ENCODE measurements around the gene RIC1. TPM values are rescaled to one million over a fixed set of nuclear protein-coding genes. Genes with fewer than 3 reads are reported as not detected.

Gene RIC1
- total and polyA plus RNA-seq, 9 of the 15 experiments (the other 6 are each of a cell fraction or from before 2014, with no cell fraction given), result 3.2 to 25.8 (median 15.0) TPM

DNA sequence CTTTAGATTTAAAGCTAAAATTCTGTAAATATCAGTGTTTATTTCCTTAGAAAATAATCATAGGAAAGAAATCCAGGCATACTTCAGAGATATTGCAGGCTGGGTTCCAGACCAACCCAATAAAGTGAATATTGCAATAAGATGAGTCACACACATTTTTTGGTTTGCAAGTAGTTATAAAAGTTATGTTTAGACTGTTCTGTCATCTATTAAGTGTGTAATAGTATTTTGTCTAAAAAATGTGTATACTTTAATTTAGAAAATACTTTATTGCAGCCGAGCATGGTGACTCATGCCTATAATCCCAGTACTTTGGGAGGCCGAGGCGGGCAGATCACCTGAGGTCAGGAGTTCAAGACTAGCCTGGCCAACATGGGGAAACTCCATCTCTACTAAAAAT, 6.9 kb upstream of the RIC1 start:
- no peak overlapping the region for H3K4me3 ChIP-seq
- no peak for TF ChIP-seq CHD2 (IDR thresholded peaks at IDR 0.05; ENCODE audit: low read depth, low read length)
- no peak for TF ChIP-seq BRD4 (IDR thresholded peaks at IDR 0.05)
- no peak for TF ChIP-seq ZEB2 (IDR thresholded peaks at IDR 0.05)
- TF ChIP-seq KDM5B (IDR thresholded peaks at IDR 0.05; ENCODE audit: insufficient replicate concordance, low read depth, low read length), result no peak
- TF ChIP-seq CTBP1 (IDR thresholded peaks at IDR 0.05; ENCODE audit: borderline replicate concordance), result no peak
- TF ChIP-seq ZNF785 (CRISPR knock-in tag; IDR thresholded peaks at IDR 0.05), result no peak
- TF ChIP-seq SIRT6 (IDR thresholded peaks at IDR 0.05; ENCODE audit: low read depth, low read length), result no peak
- TF ChIP-seq TAF15 (IDR thresholded peaks at IDR 0.05; ENCODE audit: low read depth, low read length), result no peak
- TF ChIP-seq BHLHE40 (IDR thresholded peaks at IDR 0.05; ENCODE audit: low read length), result no peak
- no peak for TF ChIP-seq NCOA4 (IDR thresholded peaks at IDR 0.05; ENCODE audit: partially characterized antibody)
- TF ChIP-seq KLF1 (tag; IDR thresholded peaks at IDR 0.05), result no peak
- no peak for TF ChIP-seq RBBP5 (IDR thresholded peaks at IDR 0.05; ENCODE audit: borderline replicate concordance, insufficient read depth, low read length, poor library complexity, severe bottlenecking)
- TF ChIP-seq ZNF507 (tag; conservative IDR thresholded peaks at IDR 0.05), result no peak
- no peak for TF ChIP-seq TFE3 (CRISPR knock-in tag; IDR thresholded peaks at IDR 0.05)
- TF ChIP-seq ZNF347 (CRISPR knock-in tag; IDR thresholded peaks at IDR 0.05; ENCODE audit: low read depth), result no peak
- TF ChIP-seq MEF2A (IDR thresholded peaks at IDR 0.05; ENCODE audit: control insufficient read depth, low read depth, low read length), result no peak
- TF ChIP-seq, protein P1, sequence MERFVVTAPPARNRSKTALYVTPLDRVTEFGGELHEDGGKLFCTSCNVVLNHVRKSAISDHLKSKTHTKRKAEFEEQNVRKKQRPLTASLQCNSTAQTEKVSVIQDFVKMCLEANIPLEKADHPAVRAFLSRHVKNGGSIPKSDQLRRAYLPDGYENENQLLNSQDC (CRISPR knock-in tag; IDR thresholded peaks at IDR 0.05), result no peak
- TF ChIP-seq TRIM25 (IDR thresholded peaks at IDR 0.05; ENCODE audit: borderline replicate concordance), result no peak
- peaks cover 7% of the 10 kb centered on the region for H3K79me2 ChIP-seq (ENCODE audit: control insufficient read depth, insufficient read depth, low read length)
- no peak overlapping the region for H3K27ac ChIP-seq (ENCODE audit: extremely low read depth, low read depth, low read length)
- no peak for DNase-seq (ENCODE audit: extremely low read depth in 1 of 4, low spot score in 3 of 4)
- no peak overlapping the region for H3K4me2 ChIP-seq (ENCODE audit: insufficient read depth, low read length)
- no peaks in the 10 kb centered on the region for H4K20me1 ChIP-seq (replicated peaks; ENCODE audit: control insufficient read depth, insufficient read depth, low read length)
- no peak overlapping the region for H3K9ac ChIP-seq (ENCODE audit: insufficient read depth in 1 of 2, low read depth in 2 of 2, low read length in 2 of 2)
- H3K9me3 ChIP-seq (replicated peaks; ENCODE audit: control insufficient read depth, insufficient read depth, low read depth, low read length), result no peaks in the 10 kb centered on the region
- H3K9me1 ChIP-seq (ENCODE audit: control insufficient read depth, insufficient read depth, low read length), result no peaks in the 10 kb centered on the region
- peaks cover 0 to 4% of the 10 kb centered on the region in 2 experiments; a peak in 3 of 5 replicates for H3K4me1 ChIP-seq (replicated peaks in 1 of 2; ENCODE audit: control insufficient read depth in 2 of 2, insufficient read depth in 2 of 2, low read length in 2 of 2)
- no peak overlapping the region for H2AFZ ChIP-seq (ENCODE audit: low read depth, low read length)
- FAIRE-seq, result no peak
- ChIA-PET CTCF (ENCODE audit: low intra/inter-chr PET ratio) (no interaction called here), POLR2A (interaction anchor here (0.6 kb wide), 1 partner anchor 196 kb away, joined by 3 read pairs; no protein-coding TSS in a partner anchor)
- no TSS peak for BruUV-seq (replicated peaks)
- 76% methylated on average over 3 of the region's 3 CpGs for WGBS (ENCODE audit: insufficient coverage, low coverage, missing lambda C conversion rate)
- intact Hi-C loops (cut with micrococcal nuclease), result no loop called here
- no peaks in the 10 kb centered on the region for H3K27me3 ChIP-seq (ENCODE audit: control insufficient read depth in 2 of 2, insufficient read depth in 2 of 2, low read length in 2 of 2)
- in situ Hi-C loops (cut with MboI), result no loop called here
- ATAC-seq, result no peak
- 0 out of 3 replicates have a peak, but pooled peaks cover 3% of the 10 kb centered on the region for H3K36me3 ChIP-seq (ENCODE audit: control insufficient read depth, insufficient read depth, low read length)
